ENCODE results near the gene PLEKHG5. TPM values are rescaled to one million over a fixed set of nuclear protein-coding genes. Genes with fewer than 3 reads are reported as not detected.

PLEKHG5 gene
- total RNA-seq, 2 donors from 2014 or later: 11.6 to 21.4 TPM

DNA sequence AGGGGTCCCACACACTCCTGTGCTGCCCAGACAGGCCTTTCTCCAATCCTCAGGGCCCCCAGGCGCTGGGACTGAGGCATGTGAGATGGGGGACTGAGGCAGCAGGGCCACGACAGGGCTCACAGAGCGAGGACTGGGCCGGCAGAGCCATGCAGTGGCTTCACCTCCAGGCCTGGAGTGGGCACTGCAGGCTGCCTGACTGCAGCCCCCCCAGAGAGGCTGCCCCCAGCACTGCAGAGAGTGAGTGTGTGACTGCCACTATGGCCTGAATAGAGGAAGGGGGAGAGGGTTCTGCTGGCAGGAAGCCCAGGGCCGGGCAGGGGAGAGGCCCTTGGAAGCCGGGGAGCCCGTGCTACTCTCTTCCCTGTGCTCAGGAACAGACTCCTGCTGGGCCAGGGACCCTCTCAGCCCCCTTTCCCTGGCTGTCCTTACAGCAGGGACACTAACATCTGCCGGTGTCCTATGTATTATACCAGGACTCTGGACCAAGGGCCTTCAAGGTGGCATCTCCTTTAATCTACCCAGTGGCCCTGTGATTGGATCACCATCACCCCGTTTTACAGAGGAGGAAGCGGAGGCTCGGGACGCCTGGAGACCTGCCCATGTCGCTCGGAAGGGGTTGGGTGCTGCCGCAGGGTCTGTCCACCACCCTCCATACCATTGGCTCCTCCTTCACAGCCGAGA lies 20.2 kb upstream of the PLEKHG5 start:
- Histone ChIP-seq H3K9me3 (no peaks in the 10 kb centered on the region), H3K27ac (no peak overlapping the region), H3K4me3 (no peak overlapping the region), H3K36me3 (no peaks in the 10 kb centered on the region), H3K27me3 (replicated peaks; ENCODE audit: insufficient read depth) (no peaks in the 10 kb centered on the region), H3K4me1 (replicated peaks) (no peaks in the 10 kb centered on the region)
- TF ChIP-seq POLR2A (IDR thresholded peaks at IDR 0.05) (no peak), POLR2AphosphoS5 (IDR thresholded peaks at IDR 0.05) (no peak), CTCF (IDR thresholded peaks at IDR 0.05) (no peak)
- no peak for DNase-seq (ENCODE audit: low spot score)
- intact Hi-C loops (cut with DNase I): no loop called here
- WGBS: 89% methylated on average over 14 of the region's 16 CpGs

DNA sequence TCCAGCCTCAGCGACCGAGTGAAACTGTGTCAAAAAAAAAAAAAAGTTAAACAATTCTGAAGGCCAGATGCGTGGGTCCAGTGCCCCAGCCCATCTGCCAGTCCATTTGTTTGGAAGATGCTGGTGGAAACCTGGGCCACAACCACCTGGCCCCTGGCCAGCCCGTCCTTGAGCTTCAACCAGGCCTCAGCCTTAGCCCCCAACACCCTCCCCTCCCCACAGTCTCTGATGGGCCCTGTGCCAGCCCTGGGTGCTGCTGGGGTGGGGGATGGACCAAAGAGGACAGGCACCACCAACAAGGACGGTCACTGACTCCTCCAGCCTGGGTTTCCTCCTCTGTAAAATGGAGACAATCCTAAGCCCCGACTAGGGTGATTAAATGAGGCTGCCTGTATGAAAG lies 19.6 kb upstream of the PLEKHG5 start:
- intact Hi-C loops (cut with DNase I): no loop called here
- Histone ChIP-seq H3K27me3 (replicated peaks; ENCODE audit: insufficient read depth) (no peaks in the 10 kb centered on the region), H3K9me3 (no peaks in the 10 kb centered on the region), H3K4me3 (no peak overlapping the region), H3K4me1 (replicated peaks) (no peaks in the 10 kb centered on the region), H3K36me3 (no peaks in the 10 kb centered on the region), H3K27ac (no peak overlapping the region)
- no peak for DNase-seq (ENCODE audit: low spot score)
- TF ChIP-seq POLR2AphosphoS5 (IDR thresholded peaks at IDR 0.05) (no peak), CTCF (IDR thresholded peaks at IDR 0.05) (no peak), POLR2A (IDR thresholded peaks at IDR 0.05) (no peak)
- WGBS: 79% methylated on average over 6 of the region's 6 CpGs

- TF ChIP-seq POLR2AphosphoS5 (IDR thresholded peaks at IDR 0.05) (no peak), POLR2A (IDR thresholded peaks at IDR 0.05) (no peak), CTCF (IDR thresholded peaks at IDR 0.05) (no peak)
- WGBS: 94% methylated on average over 6 of the region's 6 CpGs
Measured at GRCh38 chr1:6510493-6510892, 19.0 kb upstream of the PLEKHG5 start.

GRCh38 chr1:6509919-6510291 lies 18.4 kb upstream of the PLEKHG5 start:
- Histone ChIP-seq H3K9me3 (no peaks in the 10 kb centered on the region), H3K27me3 (replicated peaks; ENCODE audit: insufficient read depth) (no peaks in the 10 kb centered on the region), H3K36me3 (no peaks in the 10 kb centered on the region), H3K4me3 (no peak overlapping the region), H3K27ac (no peak overlapping the region), H3K4me1 (replicated peaks) (no peaks in the 10 kb centered on the region)
- TF ChIP-seq POLR2AphosphoS5 (IDR thresholded peaks at IDR 0.05): no peak
- TF ChIP-seq CTCF (IDR thresholded peaks at IDR 0.05): no peak
- no peak for TF ChIP-seq POLR2A (IDR thresholded peaks at IDR 0.05)
- 82% methylated on average over 10 of the region's 10 CpGs for WGBS
- no peak for DNase-seq (ENCODE audit: low spot score)
- intact Hi-C loops (cut with DNase I): no loop called here

More at GRCh38 chr1:6510493-6510892, 19.0 kb upstream of the PLEKHG5 start:
- Histone ChIP-seq H3K36me3 (no peaks in the 10 kb centered on the region), H3K9me3 (no peaks in the 10 kb centered on the region), H3K4me1 (replicated peaks) (no peaks in the 10 kb centered on the region), H3K4me3 (no peak overlapping the region), H3K27ac (no peak overlapping the region), H3K27me3 (replicated peaks; ENCODE audit: insufficient read depth) (no peaks in the 10 kb centered on the region)
- DNase-seq (ENCODE audit: low spot score): no peak
- intact Hi-C loops (cut with DNase I): no loop called here

DNA sequence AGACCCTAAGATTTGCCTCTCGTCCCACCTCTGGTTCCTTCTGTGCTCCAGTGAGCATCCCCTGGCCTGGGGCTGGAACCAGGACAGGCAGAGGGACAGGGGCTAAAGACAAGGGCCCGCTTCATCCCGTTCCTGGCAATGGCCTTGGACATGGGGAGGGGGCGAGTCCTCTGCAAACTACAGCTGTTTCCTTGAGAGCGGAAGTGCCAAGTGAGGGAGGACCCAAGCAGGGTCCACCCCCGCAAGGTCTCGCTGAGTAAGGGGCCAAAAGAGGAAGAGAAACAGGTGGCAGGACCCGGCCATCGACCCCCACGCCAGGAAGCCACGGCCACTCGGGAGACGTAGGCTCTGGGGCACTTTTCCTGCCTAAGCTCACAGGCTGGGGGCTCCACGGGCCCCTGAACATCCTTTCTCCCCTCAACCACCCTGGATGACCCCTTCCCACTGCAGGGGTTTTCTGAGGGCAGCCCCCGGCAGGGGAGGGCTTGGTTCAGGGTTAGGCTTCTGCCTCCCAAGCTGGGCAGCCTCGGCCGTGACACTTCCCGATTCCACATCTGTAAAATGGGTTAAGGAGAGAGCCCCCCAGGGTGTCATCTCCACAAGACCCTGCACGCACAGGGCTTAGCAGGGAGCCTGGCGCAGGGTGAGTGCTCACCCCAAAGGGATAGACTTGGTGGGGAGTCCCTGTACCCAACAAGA lies 17.9 kb upstream of the PLEKHG5 start:
- no peaks in the 10 kb centered on the region for H3K9me3 ChIP-seq
- no peak overlapping the region for H3K4me3 ChIP-seq
- H3K4me1 ChIP-seq (replicated peaks): no peaks in the 10 kb centered on the region
- no peak for DNase-seq (ENCODE audit: low spot score)
- H3K36me3 ChIP-seq: no peaks in the 10 kb centered on the region
- intact Hi-C loops (cut with DNase I): no loop called here
- no peaks in the 10 kb centered on the region for H3K27me3 ChIP-seq (replicated peaks; ENCODE audit: insufficient read depth)
- 76% methylated on average over 20 of the region's 20 CpGs for WGBS
- TF ChIP-seq POLR2AphosphoS5 (IDR thresholded peaks at IDR 0.05): no peak
- no peak for TF ChIP-seq POLR2A (IDR thresholded peaks at IDR 0.05)
- no peak for TF ChIP-seq CTCF (IDR thresholded peaks at IDR 0.05)
- H3K27ac ChIP-seq: no peak overlapping the region

All from prostate gland (tissue), 2 donors.